HG03521 (cell line): ENCODE measurements around the gene LRRC51.
"Not testable (repeated sequence)": the region's sequence is repeated elsewhere in the genome, so short reads cannot be mapped to it uniquely, and the experiment has no call there.

Experiments used
- ATAC-seq: cut with Tn5 transposase; IDR thresholded peaks from one replicate; pipeline ENCODE4 v1.9.1; 2021; ENCODE audit warnings: mild to moderate bottlenecking, moderate library complexity; ENCODE audit not compliant: unreplicated experiment

The LRRC51 gene

GRCh38 chr11:72138821-72139390 lies 58.3 kb downstream of the LRRC51 start:
- ATAC-seq: no peak

GRCh38 chr11:72139500-72139899 lies 58.9 kb downstream of the LRRC51 start:
- no peak for ATAC-seq

GRCh38 chr11:72140661-72141060 lies 60.0 kb downstream of the LRRC51 start:
- ATAC-seq: no peak

- no peak for ATAC-seq
Measured at GRCh38 chr11:72141066-72141465, 60.4 kb downstream of the LRRC51 start.

GRCh38 chr11:72142086-72142485 lies 61.4 kb downstream of the LRRC51 start:
- ATAC-seq: not testable (repeated sequence)

GRCh38 chr11:72142543-72142942 lies 61.9 kb downstream of the LRRC51 start:
- ATAC-seq: not testable (repeated sequence)

- ATAC-seq: no peak
Measured at GRCh38 chr11:72144807-72145565, 64.3 kb downstream of the LRRC51 start.
